HEK293 (cell line): ENCODE data around the gene ATP5F1A.

Source experiments
- CTCF ChIA-PET: fragments of 350-600 bp; formaldehyde crosslinking; extraction: SDS; loops from one replicate; lab custom pipeline; 2021; ENCODE audit warnings: antibody characterized with exemption; lab: Yijun Ruan, JAX
- POLR2A ChIA-PET: fragments of 300-600 bp; formaldehyde crosslinking; extraction: SDS; loops from one replicate; lab custom pipeline; 2020; ENCODE audit warnings: antibody characterized with exemption, inconsistent platforms; lab: Yijun Ruan, JAX
- H3K27ac ChIP-seq: fragments of 200-500 bp; sonication (Bioruptor generic); 2 replicates; pipeline ENCODE4 v1.5.1; 2014; ENCODE audit warnings: low read depth, low read length, control low read depth, inconsistent platforms; ENCODE audit errors: extremely low read depth
- H3K36me3 ChIP-seq, 2 experiments: fragments of 200-500 bp in 1 of 2; sonication (Bioruptor generic) in 1 of 2; 1 replicate in 1 of 2; 2 replicates in 1 of 2; pipeline ENCODE4 v1.5.1; 2014 to 2017; ENCODE audit warnings: inconsistent platforms in 2 of 2, low read length in 2 of 2; ENCODE audit not compliant: control insufficient read depth in 2 of 2, insufficient read depth in 1 of 2
- H3K4me1 ChIP-seq: fragments of 200-500 bp; sonication (Bioruptor generic); 2 replicates; pipeline ENCODE4 v1.5.1; 2014; ENCODE audit warnings: mild to moderate bottlenecking, low read length, inconsistent platforms; ENCODE audit not compliant: control insufficient read depth, insufficient read depth
- H3K4me3 ChIP-seq: 2 replicates; pipeline ENCODE4 v1.5.1; 2011; ENCODE audit warnings: low read depth, mild to moderate bottlenecking, control low read depth, low read length, moderate library complexity
- H3K9me3 ChIP-seq: fragments of 200-500 bp; sonication (Bioruptor generic); 2 replicates; pipeline ENCODE4 v1.5.1; 2014; ENCODE audit warnings: low read depth, low read length, inconsistent platforms; ENCODE audit not compliant: control insufficient read depth, insufficient read depth
- REPIN1 ChIP-seq: fragments of 450-650 bp; formaldehyde crosslinking; IDR thresholded peaks from 2 replicates; pipeline ENCODE4 v1.5.1; 2017; ENCODE audit warnings: missing biosample characterization, missing genetic modification characterization, low read depth
- SALL2 ChIP-seq: fragments of 450-650 bp; formaldehyde crosslinking; IDR thresholded peaks from 2 replicates; pipeline ENCODE4 v1.5.0; 2017; ENCODE audit warnings: missing biosample characterization, mild to moderate bottlenecking, missing genetic modification characterization, borderline replicate concordance
- SP7 ChIP-seq: fragments of 450-650 bp; formaldehyde crosslinking; IDR thresholded peaks from 2 replicates; pipeline ENCODE4 v1.5.1; 2016; ENCODE audit warnings: missing biosample characterization, missing genetic modification characterization
- ZBTB8A ChIP-seq: fragments of 450-650 bp; formaldehyde crosslinking; IDR thresholded peaks from 2 replicates; pipeline ENCODE4 v1.5.1; 2016; ENCODE audit warnings: missing biosample characterization, missing genetic modification characterization
- ZNF19 ChIP-seq: fragments of 450-650 bp; formaldehyde crosslinking; IDR thresholded peaks from 2 replicates; pipeline ENCODE4; 2016; ENCODE audit warnings: missing biosample characterization, missing genetic modification characterization, low read depth
- ZNF2 ChIP-seq: fragments of 450-650 bp; formaldehyde crosslinking; IDR thresholded peaks from 2 replicates; pipeline ENCODE4 v1.5.1; 2016; ENCODE audit warnings: missing biosample characterization, missing genetic modification characterization
- ZNF366 ChIP-seq: fragments of 450-650 bp; formaldehyde crosslinking; conservative IDR thresholded peaks from 2 replicates; pipeline ENCODE4 v1.5.1; 2016; ENCODE audit warnings: missing biosample characterization, missing genetic modification characterization
- ZNF426 ChIP-seq: fragments of 450-650 bp; formaldehyde crosslinking; IDR thresholded peaks from 2 replicates; pipeline ENCODE4 v1.5.1; 2017; ENCODE audit warnings: missing biosample characterization, missing genetic modification characterization, mild to moderate bottlenecking, inconsistent platforms, moderate library complexity
- ZNF571 ChIP-seq: fragments of 450-650 bp; formaldehyde crosslinking; IDR thresholded peaks from 2 replicates; pipeline ENCODE4 v1.5.0; 2017; ENCODE audit warnings: missing biosample characterization, missing genetic modification characterization
- ZNF621 ChIP-seq: fragments of 450-650 bp; formaldehyde crosslinking; IDR thresholded peaks from 2 replicates; pipeline ENCODE4 v1.5.1; 2017; ENCODE audit warnings: missing biosample characterization, missing genetic modification characterization
- ZXDB ChIP-seq: fragments of 450-650 bp; formaldehyde crosslinking; IDR thresholded peaks from 2 replicates; pipeline ENCODE4 v1.5.1; 2016; ENCODE audit warnings: missing biosample characterization, missing genetic modification characterization
- TF ChIP-seq, protein P1 (sequence below): fragments of 450-650 bp; formaldehyde crosslinking; IDR thresholded peaks from 2 replicates; pipeline ENCODE4 v1.5.1; 2016; ENCODE audit warnings: missing biosample characterization, missing genetic modification characterization
- TF ChIP-seq, protein P2 (sequence below): fragments of 450-650 bp; formaldehyde crosslinking; IDR thresholded peaks from 2 replicates; pipeline ENCODE4 v1.5.1; 2016; ENCODE audit warnings: missing biosample characterization, missing genetic modification characterization
- TF ChIP-seq, protein P3 (sequence below): fragments of 450-650 bp; formaldehyde crosslinking; IDR thresholded peaks from 2 replicates; pipeline ENCODE4 v1.5.1; 2016; ENCODE audit warnings: missing biosample characterization, missing genetic modification characterization, low read depth
- TF ChIP-seq, protein P4 (sequence below): fragments of 450-650 bp; formaldehyde crosslinking; IDR thresholded peaks from 2 replicates; pipeline ENCODE4 v1.5.1; 2017; ENCODE audit warnings: missing biosample characterization, missing genetic modification characterization
- TF ChIP-seq, protein P5 (sequence below): fragments of 450-650 bp; formaldehyde crosslinking; IDR thresholded peaks from 2 replicates; pipeline ENCODE4 v1.5.1; 2016; ENCODE audit warnings: missing biosample characterization, missing genetic modification characterization
- TF ChIP-seq, protein P6 (sequence below): fragments of 450-650 bp; formaldehyde crosslinking; IDR thresholded peaks from 2 replicates; pipeline ENCODE4 v1.5.1; 2016; ENCODE audit warnings: missing biosample characterization, missing genetic modification characterization
- TF ChIP-seq, protein P7 (sequence below): fragments of 450-650 bp; formaldehyde crosslinking; IDR thresholded peaks from 2 replicates; pipeline ENCODE4 v1.5.1; 2016; ENCODE audit warnings: missing biosample characterization, missing genetic modification characterization, borderline replicate concordance

ATP5F1A gene

DNA sequence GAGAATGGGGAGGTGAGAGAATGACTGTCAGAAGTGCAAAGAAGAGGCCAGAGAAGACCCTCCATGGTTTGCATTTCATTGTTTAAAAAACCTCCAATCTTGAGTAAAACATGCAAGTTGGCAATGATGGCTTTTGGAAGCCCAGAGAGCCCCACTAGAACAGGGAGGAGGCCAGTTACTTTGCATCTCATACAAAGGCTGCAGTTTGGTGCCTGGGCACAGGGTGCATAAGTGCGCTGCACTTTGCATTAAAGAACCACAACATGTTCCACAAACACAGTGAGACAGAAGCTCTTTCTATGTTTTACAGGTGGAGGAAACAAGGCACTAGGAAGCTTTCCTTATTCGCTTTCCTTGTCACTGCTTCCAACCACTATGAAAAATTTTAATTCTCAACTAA is 51.4 kb downstream of the ATP5F1A start:
- TF ChIP-seq, protein P1, sequence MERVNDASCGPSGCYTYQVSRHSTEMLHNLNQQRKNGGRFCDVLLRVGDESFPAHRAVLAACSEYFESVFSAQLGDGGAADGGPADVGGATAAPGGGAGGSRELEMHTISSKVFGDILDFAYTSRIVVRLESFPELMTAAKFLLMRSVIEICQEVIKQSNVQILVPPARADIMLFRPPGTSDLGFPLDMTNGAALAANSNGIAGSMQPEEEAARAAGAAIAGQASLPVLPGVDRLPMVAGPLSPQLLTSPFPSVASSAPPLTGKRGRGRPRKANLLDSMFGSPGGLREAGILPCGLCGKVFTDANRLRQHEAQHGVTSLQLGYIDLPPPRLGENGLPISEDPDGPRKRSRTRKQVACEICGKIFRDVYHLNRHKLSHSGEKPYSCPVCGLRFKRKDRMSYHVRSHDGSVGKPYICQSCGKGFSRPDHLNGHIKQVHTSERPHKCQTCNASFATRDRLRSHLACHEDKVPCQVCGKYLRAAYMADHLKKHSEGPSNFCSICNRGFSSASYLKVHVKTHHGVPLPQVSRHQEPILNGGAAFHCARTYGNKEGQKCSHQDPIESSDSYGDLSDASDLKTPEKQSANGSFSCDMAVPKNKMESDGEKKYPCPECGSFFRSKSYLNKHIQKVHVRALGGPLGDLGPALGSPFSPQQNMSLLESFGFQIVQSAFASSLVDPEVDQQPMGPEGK (tag by site-specific recombination): no peak
- TF ChIP-seq, protein P2, sequence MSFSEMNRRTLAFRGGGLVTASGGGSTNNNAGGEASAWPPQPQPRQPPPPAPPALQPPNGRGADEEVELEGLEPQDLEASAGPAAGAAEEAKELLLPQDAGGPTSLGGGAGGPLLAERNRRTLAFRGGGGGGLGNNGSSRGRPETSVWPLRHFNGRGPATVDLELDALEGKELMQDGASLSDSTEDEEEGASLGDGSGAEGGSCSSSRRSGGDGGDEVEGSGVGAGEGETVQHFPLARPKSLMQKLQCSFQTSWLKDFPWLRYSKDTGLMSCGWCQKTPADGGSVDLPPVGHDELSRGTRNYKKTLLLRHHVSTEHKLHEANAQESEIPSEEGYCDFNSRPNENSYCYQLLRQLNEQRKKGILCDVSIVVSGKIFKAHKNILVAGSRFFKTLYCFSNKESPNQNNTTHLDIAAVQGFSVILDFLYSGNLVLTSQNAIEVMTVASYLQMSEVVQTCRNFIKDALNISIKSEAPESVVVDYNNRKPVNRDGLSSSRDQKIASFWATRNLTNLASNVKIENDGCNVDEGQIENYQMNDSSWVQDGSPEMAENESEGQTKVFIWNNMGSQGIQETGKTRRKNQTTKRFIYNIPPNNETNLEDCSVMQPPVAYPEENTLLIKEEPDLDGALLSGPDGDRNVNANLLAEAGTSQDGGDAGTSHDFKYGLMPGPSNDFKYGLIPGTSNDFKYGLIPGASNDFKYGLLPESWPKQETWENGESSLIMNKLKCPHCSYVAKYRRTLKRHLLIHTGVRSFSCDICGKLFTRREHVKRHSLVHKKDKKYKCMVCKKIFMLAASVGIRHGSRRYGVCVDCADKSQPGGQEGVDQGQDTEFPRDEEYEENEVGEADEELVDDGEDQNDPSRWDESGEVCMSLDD (tag by site-specific recombination): no peak
- TF ChIP-seq REPIN1 (tag by site-specific recombination) (no peak), ZNF19 (tag by site-specific recombination) (no peak), ZNF426 (tag by site-specific recombination) (no peak), ZXDB (tag by site-specific recombination) (no peak), ZNF621 (tag by site-specific recombination) (no peak)
- TF ChIP-seq, protein P3, sequence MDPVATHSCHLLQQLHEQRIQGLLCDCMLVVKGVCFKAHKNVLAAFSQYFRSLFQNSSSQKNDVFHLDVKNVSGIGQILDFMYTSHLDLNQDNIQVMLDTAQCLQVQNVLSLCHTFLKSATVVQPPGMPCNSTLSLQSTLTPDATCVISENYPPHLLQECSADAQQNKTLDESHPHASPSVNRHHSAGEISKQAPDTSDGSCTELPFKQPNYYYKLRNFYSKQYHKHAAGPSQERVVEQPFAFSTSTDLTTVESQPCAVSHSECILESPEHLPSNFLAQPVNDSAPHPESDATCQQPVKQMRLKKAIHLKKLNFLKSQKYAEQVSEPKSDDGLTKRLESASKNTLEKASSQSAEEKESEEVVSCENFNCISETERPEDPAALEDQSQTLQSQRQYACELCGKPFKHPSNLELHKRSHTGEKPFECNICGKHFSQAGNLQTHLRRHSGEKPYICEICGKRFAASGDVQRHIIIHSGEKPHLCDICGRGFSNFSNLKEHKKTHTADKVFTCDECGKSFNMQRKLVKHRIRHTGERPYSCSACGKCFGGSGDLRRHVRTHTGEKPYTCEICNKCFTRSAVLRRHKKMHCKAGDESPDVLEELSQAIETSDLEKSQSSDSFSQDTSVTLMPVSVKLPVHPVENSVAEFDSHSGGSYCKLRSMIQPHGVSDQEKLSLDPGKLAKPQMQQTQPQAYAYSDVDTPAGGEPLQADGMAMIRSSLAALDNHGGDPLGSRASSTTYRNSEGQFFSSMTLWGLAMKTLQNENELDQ (tag by site-specific recombination): no peak
- TF ChIP-seq, protein P4, sequence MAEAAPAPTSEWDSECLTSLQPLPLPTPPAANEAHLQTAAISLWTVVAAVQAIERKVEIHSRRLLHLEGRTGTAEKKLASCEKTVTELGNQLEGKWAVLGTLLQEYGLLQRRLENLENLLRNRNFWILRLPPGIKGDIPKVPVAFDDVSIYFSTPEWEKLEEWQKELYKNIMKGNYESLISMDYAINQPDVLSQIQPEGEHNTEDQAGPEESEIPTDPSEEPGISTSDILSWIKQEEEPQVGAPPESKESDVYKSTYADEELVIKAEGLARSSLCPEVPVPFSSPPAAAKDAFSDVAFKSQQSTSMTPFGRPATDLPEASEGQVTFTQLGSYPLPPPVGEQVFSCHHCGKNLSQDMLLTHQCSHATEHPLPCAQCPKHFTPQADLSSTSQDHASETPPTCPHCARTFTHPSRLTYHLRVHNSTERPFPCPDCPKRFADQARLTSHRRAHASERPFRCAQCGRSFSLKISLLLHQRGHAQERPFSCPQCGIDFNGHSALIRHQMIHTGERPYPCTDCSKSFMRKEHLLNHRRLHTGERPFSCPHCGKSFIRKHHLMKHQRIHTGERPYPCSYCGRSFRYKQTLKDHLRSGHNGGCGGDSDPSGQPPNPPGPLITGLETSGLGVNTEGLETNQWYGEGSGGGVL (tag by site-specific recombination): no peak
- TF ChIP-seq, protein P5, sequence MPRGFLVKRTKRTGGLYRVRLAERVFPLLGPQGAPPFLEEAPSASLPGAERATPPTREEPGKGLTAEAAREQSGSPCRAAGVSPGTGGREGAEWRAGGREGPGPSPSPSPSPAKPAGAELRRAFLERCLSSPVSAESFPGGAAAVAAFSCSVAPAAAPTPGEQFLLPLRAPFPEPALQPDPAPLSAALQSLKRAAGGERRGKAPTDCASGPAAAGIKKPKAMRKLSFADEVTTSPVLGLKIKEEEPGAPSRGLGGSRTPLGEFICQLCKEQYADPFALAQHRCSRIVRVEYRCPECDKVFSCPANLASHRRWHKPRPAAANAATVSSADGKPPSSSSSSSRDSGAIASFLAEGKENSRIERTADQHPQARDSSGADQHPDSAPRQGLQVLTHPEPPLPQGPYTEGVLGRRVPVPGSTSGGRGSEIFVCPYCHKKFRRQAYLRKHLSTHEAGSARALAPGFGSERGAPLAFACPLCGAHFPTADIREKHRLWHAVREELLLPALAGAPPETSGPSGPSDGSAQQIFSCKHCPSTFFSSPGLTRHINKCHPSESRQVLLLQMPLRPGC (tag by site-specific recombination): no peak
- H3K4me1 ChIP-seq: no peaks in the 10 kb centered on the region
- no peak overlapping the region for H3K27ac ChIP-seq
- H3K36me3 ChIP-seq: no peaks in the 10 kb centered on the region
- no peak overlapping the region for H3K4me3 ChIP-seq
- ChIA-PET POLR2A (no interaction called here), CTCF (interaction anchor here (0.8 kb wide), 1 partner anchor 27 kb away, joined by 3 read pairs; no protein-coding TSS in a partner anchor)
- H3K9me3 ChIP-seq: no peaks in the 10 kb centered on the region

DNA sequence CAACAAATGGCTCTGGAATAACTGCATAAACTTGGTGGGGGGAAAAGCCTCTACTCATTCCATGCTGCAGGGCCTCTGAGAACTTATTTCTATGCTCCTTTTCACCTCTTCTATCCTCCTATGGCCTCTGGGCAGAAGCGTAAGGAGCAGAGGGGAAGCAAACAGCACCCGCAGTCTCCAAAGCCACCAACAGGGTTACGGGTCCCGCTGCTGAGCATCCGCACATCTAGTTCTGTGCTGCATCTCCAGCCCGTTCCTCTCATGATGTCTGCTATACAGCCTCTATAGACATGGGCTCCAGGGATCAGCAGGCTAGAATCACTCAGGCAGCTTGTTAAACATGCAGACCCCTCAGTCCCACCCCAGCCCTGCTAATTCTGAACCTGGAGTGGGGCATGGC is 52.0 kb downstream of the ATP5F1A start:
- POLR2A ChIA-PET: no interaction called here
- Histone ChIP-seq H3K9me3 (no peaks in the 10 kb centered on the region), H3K27ac (no peak overlapping the region), H3K4me1 (no peaks in the 10 kb centered on the region), H3K36me3 (no peaks in the 10 kb centered on the region), H3K4me3 (no peak overlapping the region)
- CTCF ChIA-PET: interaction anchor here (0.8 kb wide), 1 partner anchor 27 kb away, joined by 3 read pairs; no protein-coding TSS in a partner anchor
- TF ChIP-seq ZNF366 (tag by site-specific recombination): no peak
- no peak for TF ChIP-seq SP7 (tag by site-specific recombination)
- TF ChIP-seq ZNF571 (tag by site-specific recombination): no peak
- TF ChIP-seq SALL2 (tag by site-specific recombination): no peak
- TF ChIP-seq, protein P6, sequence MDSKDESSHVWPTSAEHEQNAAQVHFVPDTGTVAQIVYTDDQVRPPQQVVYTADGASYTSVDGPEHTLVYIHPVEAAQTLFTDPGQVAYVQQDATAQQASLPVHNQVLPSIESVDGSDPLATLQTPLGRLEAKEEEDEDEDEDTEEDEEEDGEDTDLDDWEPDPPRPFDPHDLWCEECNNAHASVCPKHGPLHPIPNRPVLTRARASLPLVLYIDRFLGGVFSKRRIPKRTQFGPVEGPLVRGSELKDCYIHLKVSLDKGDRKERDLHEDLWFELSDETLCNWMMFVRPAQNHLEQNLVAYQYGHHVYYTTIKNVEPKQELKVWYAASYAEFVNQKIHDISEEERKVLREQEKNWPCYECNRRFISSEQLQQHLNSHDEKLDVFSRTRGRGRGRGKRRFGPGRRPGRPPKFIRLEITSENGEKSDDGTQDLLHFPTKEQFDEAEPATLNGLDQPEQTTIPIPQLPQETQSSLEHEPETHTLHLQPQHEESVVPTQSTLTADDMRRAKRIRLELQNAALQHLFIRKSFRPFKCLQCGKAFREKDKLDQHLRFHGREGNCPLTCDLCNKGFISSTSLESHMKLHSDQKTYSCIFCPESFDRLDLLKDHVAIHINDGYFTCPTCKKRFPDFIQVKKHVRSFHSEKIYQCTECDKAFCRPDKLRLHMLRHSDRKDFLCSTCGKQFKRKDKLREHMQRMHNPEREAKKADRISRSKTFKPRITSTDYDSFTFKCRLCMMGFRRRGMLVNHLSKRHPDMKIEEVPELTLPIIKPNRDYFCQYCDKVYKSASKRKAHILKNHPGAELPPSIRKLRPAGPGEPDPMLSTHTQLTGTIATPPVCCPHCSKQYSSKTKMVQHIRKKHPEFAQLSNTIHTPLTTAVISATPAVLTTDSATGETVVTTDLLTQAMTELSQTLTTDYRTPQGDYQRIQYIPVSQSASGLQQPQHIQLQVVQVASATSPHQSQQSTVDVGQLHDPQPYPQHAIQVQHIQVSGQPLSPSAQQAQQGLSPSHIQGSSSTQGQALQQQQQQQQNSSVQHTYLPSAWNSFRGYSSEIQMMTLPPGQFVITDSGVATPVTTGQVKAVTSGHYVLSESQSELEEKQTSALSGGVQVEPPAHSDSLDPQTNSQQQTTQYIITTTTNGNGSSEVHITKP (tag by site-specific recombination): no peak
- no peak for TF ChIP-seq ZNF2
- TF ChIP-seq, protein P7, sequence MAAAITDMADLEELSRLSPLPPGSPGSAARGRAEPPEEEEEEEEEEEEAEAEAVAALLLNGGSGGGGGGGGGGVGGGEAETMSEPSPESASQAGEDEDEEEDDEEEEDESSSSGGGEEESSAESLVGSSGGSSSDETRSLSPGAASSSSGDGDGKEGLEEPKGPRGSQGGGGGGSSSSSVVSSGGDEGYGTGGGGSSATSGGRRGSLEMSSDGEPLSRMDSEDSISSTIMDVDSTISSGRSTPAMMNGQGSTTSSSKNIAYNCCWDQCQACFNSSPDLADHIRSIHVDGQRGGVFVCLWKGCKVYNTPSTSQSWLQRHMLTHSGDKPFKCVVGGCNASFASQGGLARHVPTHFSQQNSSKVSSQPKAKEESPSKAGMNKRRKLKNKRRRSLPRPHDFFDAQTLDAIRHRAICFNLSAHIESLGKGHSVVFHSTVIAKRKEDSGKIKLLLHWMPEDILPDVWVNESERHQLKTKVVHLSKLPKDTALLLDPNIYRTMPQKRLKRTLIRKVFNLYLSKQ (tag by site-specific recombination): no peak
- no peak for TF ChIP-seq ZBTB8A
